GM18873 (cell line): Measurements from ENCODE around the gene ARHGAP25.
A peak's percentile ranks its signal among the peaks of the same experiment; 100 is the strongest.

Experiments
- ATAC-seq: cut with Tn5 transposase; IDR thresholded peaks from one replicate; pipeline ENCODE4 v1.9.1; 2021; ENCODE audit warnings: mild to moderate bottlenecking, moderate library complexity, moderate number of reproducible peaks; ENCODE audit not compliant: unreplicated experiment, low FRiP score

Gene ARHGAP25

GRCh38 chr2:68825866-68826265 is 91.3 kb downstream of the ARHGAP25 start:
- ATAC-seq, result no peak

GRCh38 chr2:68827666-68828065 is 93.1 kb downstream of the ARHGAP25 start:
- ATAC-seq, result no peak

GRCh38 chr2:68828887-68829708 is 94.5 kb downstream of the ARHGAP25 start:
- ATAC-seq, result no peak

GRCh38 chr2:68829749-68830148 is 95.1 kb downstream of the ARHGAP25 start:
- no peak for ATAC-seq

GRCh38 chr2:68831686-68832232 is 97.1 kb downstream of the ARHGAP25 start:
- ATAC-seq, result no peak

GRCh38 chr2:68832233-68832869 is 97.7 kb downstream of the ARHGAP25 start:
- peak; percentile 77 for ATAC-seq

- ATAC-seq, result no peak
These were observed 98.6 kb downstream of the ARHGAP25 start for GRCh38 chr2:68833162-68833561.

GRCh38 chr2:68834737-68835376 is 100.2 kb downstream of the ARHGAP25 start:
- no peak for ATAC-seq

- ATAC-seq, result no peak
These were observed 101.0 kb downstream of the ARHGAP25 start for GRCh38 chr2:68835621-68836020.

- no peak for ATAC-seq
These were observed 102.7 kb downstream of the ARHGAP25 start for GRCh38 chr2:68837164-68837860.

GRCh38 chr2:68837861-68838341 is 103.3 kb downstream of the ARHGAP25 start:
- no peak for ATAC-seq

GRCh38 chr2:68838641-68839040 is 104.0 kb downstream of the ARHGAP25 start:
- ATAC-seq, result no peak

GRCh38 chr2:68839260-68839833 is 104.7 kb downstream of the ARHGAP25 start:
- ATAC-seq, result no peak

GRCh38 chr2:68845043-68845442 is 110.4 kb downstream of the ARHGAP25 start:
- ATAC-seq, result no peak

- ATAC-seq, result no peak
These were observed 111.5 kb downstream of the ARHGAP25 start for GRCh38 chr2:68846091-68846490.

- no peak for ATAC-seq
These were observed 113.1 kb downstream of the ARHGAP25 start for GRCh38 chr2:68847751-68848150.

GRCh38 chr2:68849579-68850030 is 115.0 kb downstream of the ARHGAP25 start:
- no peak for ATAC-seq

GRCh38 chr2:68850524-68850923 is 115.9 kb downstream of the ARHGAP25 start:
- no peak for ATAC-seq

GRCh38 chr2:68853035-68853434 is 118.4 kb downstream of the ARHGAP25 start:
- ATAC-seq, result no peak

GRCh38 chr2:68853915-68854314 is 119.3 kb downstream of the ARHGAP25 start:
- no peak for ATAC-seq
